Hematopoietic multipotent progenitor cell treated with erythropoietin and hydrocortisone succinate and interleukin-3 and kit ligand, for 8 days (in vitro differentiated cells): ENCODE measurements around the gene SPSB3.

Experiments used
- DNase-seq: peaks from one replicate; pipeline ENCODE4 v3.0.0-alpha.2; 2015

The SPSB3 gene

DNA sequence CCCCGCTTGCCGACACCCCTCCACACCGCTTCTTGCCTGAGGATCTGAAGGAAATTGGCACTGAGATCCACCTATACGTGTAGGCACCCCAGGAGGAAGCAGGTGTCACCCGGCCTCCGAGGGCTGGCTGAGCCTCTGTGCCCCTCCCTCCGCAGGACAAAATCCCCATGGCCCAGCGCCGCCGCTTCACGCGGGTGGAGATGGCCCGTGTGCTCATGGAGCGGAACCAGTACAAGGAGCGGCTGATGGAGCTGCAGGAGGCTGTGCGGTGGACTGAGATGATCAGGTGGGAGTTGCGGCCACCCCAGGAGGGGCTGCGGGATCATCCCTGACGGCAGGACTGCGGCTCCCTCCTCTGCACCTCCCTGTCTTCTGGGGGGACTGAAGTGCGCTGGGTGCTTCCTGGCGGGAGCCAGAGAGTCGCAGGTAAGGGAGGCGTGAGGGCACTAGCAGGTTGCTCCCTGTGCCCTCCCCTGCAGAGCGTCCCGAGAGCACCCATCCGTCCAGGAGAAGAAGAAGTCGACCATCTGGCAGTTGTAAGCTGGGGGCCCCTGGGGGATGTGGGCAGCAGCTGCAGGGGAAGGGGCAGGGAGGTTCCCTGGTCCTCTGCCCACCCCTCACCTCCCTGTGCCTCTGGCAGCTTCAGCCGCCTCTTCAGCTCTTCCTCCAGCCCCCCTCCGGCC, 20.0 kb downstream of the SPSB3 start:
- DNase-seq = no peak

DNA sequence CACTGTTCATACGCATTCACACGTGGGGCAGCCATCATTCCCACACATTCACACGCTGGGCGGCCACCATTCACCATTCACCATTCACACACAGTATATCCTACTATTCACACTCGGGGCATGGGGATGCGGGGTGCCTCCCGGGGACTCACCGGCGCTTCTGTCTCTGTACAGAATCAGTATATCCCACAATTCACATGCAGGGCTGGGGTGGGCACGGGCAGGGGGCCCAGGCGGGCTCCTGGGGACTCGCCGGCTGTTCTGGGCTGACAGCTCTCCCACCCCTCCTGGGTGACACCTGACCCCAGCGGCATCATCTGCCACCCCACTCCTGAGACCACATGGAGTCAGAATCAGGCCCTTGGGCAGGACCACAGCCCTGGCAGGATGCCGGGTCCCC, 20.6 kb downstream of the SPSB3 start:
- DNase-seq = no peak

DNA sequence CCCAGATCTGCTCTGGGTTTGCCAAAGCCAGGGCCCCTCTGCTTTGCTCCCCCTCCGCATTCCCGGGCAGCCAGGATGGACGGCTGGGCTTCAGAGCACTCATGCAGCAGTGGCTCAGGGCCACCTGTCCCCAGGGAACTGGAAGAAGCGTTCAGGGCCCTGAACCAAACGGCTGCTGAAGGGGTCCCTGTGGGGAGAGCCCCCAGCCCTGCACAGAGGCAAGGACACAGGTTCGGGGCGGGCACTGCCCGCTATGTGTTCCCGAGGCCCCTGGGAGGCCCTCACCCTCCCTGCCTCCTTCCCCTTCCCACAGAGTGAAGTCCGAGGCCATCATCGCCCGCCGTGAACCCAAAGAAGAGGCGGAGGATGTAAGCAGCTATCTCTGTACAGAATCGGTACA, 21.5 kb downstream of the SPSB3 start:
- DNase-seq = no peak

DNA sequence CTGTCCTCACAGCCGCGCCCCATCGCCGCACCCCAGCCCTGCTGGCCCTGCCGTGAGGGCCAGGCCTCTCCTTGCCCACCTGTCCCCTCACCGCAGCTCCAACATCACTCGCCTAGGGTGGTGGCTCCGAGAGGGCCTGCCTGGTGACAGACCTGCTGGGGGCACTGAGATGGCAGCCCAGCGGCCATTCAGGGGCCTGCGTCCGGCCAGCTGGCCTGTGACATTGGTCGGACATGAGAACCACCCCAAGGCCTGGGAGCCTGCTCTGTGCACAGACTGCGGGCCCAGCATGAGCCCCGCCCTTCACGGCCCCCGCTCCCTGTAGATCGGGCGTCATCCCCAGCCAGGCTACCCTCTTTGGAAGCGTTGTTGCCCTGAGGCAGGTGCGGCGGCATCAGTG, 22.9 kb downstream of the SPSB3 start:
- DNase-seq = no peak

DNA sequence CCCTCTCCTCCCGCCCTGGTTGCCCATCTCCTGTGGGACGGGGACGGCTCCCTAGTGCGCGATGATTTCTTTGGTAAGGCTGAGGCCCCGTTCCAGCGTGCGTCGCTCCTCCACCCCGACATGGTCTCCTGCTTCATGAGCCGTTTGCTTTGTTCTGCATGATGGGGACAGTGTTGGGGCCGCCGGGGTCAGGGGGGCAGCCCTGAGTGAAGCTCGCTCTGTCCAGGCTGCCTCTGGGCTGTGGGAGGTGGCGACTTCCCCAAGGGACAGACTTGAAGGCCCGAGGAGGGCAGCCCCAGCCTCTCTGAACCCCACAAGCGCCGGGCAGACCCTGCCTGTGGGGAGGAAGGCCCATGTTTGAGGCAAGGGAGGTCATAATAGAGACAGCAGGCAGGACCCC, 23.4 kb downstream of the SPSB3 start:
- DNase-seq = no peak

DNA sequence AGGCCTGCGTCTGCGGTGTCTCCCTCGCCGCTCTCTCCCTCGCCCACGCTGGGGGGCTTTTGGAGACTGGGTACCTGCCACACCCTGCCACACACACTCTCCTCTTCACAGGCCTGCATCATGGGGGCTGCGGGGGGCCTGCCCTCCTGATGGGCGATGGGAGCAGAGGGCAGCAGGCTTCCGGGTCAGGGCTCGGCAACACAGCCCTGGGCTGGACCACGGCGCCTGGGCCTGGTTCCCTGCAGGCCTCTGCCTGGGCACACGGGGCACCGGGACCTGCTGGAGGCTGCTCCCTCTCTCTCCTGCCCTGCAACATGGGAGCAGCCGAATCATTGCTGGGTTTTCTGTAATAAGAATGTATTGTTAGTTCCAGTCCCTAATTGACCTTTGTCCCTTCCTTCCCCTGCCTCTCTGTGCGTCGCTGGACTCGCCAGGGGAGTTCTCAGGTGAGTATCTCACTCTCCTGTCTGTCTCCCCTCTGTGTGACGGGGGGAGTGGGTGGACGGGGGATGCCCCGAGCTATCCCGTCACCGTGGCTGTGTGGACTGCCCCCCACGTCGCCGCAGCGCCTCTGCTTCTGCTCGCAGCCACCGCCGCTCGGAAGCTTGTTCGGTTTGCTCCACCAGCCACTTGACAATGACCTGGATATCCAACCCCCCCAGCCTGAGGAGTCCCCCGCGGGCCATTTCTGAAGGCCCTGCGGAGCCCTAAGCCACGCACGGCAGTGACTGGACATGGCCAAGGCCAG, 24.5 kb downstream of the SPSB3 start:
- no peak for DNase-seq

DNA sequence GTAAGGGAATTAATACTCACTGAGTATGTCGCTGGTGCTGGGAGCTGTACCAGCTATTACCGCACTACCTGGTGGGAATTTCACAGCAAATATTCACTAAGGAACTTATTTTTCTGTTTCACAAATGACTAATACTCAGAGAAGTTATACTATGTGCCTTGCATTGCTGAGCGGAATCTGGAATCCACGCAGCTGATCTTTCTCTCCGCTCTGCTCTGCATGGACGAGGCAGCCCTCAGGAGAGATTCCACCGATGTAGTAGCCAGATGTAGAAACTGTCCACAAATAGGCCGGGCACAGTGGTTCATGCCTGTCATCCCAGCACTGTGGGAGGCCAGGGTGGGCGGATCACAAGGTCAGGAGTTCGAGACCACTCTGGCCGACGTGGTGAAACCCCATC, 28.2 kb downstream of the SPSB3 start:
- DNase-seq = no peak

DNA sequence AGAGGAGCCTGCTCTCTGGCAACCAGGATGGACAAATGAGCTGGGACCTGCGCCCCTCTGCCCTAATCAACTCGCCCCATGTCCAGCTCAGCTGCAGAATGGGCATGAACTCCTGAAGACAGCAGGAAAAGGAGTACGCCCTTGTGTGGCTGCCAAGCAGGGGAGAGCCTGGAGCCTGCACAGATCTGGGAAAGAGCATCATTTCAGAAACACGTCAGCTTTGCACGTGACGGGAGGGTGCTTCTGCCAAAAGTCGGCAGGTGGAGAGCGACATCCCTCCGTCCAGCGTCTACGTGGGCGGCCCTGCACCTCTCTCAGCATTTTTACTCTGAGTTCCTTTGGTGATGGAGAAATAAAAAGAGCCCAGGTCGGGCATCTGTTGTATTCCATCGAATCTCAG, 29.5 kb downstream of the SPSB3 start:
- DNase-seq = no peak

DNA sequence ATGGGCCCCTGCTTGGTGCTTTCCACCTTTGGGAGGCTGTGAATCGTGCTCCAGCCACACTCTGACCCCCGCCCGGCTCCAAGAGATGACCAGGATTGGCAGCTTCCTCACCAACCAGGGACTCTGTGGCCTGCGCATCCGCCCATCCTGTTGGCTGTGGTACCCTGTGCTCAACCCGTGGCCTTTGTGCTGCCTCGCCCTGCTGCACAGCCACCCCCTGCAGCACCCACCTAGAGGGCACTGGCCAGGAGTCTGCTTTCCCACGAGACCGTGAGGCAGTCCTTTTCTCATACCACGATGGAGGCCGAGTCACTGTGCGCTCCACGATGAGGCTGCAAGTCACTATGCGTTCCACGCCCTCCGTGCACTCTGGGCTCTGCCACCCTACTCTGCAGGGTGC, 30.4 kb downstream of the SPSB3 start:
- no peak for DNase-seq

DNA sequence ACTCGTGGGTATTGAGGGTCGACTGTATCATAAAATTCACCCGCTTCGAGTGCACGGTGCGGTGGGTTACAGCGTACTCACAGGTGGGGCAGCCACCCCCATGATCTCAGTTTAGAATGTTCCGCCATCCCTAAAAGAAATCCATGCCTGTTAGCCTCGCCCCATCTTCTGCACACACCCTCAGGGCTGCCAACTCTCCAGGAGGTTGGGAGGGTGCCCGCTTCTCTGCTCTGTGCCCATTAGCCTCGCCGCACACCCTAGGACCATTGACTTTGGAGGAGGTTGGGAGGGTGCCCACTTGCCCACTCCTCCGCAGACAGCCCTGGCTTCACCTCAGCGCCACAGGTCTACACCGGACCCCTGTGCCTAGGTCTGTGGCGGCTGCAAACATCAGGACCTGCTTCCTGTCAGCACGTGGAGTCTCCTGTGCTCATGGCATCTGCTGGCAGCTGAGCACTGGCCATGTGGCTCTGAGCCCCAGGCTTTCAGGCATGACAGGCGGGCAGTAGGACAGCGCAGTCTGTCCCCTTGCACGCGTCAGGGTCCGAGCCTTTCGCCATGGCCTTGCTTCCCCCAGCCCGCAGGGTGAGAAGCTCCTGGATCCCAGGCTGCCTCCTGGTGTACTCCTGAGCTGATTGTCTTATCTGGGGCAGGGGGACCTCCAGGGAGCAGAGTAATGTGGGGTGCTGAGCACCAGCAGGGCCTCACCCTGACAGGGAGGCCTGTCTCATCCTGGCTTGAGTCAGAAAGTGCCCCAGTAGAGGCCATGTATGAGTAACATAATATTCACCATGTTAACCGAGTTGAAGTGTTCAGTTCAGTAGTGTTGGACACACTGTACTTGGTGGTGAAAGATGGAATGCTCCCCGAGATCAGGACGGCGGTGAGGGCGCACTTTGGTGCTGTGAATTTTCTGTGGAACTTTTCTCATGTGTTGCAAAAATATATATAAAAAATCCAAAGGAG, 32.9 kb downstream of the SPSB3 start:
- DNase-seq = no peak

DNA sequence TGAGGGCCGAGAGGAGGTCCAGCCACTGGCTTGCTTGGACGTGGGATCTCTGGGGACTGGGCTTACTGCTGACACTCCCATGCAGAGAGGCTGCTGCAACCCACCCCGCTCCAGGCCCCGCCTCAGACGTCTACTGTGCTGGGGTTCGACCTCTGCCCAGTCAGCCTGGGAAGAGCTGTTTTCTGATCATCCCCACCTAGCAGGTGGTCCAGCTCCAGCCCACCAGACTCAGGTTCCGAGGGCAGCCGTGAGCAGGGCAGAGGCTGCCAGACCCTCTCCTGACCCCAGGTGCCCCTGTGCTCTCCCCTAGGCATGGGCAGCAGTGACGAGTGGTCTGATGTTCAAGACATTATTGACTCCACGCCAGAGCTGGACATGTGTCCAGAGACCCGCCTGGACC, 34.4 kb downstream of the SPSB3 start:
- DNase-seq = no peak

DNA sequence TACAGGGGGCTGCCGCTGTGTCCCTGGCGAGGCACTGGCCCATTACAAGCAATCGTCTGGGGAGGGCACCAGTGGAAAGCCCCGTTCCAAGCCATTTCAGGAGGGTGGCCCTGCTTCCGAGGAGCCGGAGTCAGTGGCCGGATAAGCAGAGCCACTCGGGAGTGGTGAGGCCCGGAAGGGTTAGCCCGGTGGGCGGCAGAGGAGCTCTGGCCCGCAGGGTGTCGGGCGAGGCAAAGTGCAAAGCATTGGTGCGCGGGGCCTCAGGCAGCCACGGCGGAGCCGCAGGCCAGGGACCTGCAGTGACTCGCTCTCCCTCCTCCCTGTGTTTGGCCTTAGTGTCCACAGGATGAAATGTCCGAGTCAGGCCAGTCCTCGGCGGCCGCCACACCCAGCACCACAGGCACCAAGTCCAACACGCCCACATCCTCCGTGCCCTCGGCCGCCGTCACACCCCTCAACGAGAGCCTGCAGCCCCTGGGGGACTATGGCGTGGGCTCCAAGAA, 35.6 kb downstream of the SPSB3 start:
- DNase-seq = no peak

DNA sequence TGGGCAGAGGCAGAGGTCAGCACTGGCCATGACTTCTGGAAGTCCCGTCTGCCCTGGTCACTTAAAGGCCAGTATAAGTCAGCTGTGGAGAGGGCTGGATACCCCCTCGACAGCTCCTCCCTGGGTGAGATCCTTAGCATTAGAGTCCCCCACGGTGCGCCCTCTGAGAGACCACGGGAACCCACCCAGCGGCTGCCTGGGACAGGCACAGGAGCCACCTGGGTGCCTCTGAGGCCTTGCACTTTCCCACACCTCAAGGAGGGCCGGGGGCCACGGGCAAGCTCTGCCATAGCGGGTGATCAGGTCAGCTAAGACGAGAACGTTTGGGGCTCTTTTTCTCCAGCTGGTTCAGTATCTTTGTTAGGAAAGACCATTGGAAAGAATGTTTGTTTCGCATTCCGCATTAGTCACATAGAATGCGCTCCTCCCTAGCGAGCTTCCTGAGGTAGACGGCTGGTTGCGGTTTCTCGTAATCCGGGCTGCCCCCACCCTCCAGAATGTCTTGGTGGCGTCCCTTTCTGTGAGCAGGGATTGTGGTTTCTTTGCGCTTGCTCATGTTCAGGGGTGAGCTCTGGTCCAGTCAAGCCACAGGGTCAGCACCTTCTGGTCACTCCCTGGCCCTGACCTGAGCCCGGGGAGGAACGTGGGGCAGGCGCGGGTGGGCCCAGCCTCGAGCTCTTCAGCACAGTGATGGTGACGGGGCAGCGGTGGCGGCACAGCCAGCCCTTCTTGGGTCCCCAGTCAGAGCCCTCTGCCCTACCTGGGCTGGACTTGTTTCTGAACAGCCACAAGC, 36.3 kb downstream of the SPSB3 start:
- DNase-seq = no peak

DNA sequence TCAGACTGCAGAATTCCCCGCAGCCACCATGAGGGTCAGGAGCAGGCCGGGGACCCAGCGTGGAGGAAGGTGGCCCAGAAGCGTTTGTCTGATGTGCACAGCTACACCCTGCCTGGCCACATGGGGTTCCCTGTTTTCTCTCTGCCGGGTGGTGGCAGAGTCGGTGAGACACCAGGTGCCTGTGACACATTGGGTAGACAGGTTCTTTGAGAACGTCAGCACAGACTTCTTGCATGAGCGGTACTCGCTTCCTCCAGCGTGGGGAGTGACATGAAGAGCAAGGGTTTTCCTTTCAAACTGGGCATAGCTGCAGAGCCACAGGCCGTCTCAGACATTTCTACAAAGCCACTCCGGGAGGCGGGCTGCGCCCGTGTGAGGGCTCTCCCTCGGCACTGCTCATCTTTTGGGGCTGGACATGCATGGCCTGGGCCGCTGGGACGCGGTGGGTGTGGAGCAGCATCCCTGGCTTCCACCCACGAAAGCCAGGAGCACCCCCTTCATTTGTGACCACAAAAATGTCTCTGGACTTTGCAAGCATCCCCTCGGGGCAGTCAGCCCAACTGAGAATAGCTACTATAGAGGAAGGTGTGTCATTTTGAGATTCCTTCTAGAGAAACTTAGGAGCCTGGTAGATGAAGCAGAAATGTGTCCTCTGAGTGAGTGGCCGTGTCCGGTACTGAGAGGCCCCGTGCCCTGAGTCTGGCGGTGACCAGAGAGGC, 37.0 kb downstream of the SPSB3 start:
- no peak for DNase-seq

DNA sequence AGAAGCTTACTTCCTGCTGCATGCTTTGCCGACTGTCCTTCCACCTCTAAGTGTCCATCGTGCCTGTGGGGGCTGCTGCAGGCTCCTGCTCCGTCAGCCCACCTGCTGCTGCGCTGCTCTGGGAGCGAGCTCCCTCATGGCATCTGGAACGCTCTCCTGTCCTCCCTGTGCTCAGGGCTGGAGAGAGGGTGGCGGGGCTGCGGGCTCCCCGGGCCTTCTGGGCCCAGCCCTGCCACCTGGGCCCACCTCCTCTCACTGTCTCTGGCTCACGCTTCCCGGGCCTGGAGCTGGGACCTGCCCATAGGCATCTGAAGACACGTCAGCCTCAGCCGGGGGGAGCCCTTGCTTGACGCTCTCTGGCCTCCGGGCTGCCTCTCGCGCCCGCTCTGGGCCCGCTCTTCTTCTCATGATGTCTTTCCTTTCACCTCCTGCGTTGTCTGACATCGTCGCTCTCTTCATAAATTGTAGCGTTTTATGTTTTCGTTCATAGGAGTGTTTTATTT, 38.0 kb downstream of the SPSB3 start:
- no peak for DNase-seq

DNA sequence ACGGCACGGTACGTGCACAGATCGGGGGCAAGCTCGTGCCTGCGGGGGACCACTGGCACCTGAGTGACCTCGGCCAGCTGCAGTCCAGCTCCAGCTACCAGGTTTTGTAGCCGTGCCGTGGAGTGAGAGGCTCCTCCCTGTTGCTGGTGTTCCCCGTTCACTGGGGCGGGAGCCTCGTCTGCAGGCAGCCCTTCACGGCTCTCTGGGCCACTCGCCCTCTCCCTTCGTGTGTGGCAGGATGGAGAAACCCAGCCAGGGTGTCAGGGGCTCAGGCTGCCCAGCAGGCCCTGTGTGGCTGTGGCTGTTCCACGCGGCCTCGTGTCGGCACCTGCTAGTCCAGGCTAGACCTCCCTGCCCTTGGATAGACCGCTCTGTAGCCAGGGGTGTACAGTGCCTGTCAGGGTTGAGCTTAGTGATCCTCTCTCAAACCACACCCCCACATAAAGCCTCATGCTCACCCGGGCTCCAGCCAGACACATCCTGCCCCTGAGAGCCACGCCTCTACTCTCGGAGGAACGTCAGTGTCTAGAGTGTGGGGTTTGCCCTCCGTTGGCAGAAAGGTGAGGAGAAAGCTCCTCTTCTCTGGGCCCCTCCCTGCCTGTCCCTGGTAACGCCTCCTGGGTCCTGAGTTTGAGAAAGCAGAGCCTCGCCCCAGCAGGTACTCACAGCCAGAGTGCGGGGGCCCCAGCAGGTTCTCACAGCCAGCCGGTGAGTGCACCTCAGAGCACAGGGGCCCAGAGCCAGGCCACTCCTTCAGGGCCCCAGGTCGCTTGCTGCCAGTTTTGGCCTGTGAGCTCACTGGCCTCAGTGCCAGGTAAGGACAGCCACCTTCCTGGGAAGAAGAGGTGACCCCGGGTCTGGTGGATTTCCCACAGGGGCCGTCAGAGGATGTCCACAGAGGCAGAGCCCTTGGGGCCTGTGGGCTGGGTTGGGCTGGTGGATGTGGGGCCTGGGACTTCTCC, 38.7 kb downstream of the SPSB3 start:
- no peak for DNase-seq

DNA sequence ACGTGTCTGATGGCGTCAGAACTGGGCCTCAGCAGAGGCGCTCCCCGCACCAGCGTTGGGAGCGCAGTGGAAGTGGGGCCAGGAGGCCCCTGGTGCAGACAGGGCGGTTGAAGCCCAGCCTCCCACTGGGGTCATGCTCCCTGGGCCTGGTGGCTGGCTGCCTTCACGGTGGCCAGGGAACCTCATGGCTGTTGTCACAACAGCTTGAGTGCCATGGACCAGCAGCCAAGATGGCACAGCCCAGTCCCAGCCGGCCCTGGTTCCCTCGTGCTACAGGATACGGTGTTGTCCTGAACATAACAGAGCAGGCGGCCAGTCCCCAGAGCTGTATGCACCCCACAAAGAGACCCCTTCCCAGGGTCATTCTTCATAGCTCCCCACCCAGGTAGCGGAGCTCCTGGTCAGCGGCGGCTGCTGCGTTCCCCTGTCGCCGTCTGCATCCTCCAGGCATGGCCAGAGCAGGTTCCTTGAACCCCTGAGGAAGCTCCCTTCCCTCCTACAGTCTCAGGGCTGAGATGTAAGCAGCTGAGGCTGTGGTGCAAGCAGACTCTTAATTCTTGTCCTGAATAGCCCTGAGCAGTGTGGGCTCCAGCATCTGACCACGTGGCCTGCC, 40.7 kb downstream of the SPSB3 start:
- no peak for DNase-seq

DNA sequence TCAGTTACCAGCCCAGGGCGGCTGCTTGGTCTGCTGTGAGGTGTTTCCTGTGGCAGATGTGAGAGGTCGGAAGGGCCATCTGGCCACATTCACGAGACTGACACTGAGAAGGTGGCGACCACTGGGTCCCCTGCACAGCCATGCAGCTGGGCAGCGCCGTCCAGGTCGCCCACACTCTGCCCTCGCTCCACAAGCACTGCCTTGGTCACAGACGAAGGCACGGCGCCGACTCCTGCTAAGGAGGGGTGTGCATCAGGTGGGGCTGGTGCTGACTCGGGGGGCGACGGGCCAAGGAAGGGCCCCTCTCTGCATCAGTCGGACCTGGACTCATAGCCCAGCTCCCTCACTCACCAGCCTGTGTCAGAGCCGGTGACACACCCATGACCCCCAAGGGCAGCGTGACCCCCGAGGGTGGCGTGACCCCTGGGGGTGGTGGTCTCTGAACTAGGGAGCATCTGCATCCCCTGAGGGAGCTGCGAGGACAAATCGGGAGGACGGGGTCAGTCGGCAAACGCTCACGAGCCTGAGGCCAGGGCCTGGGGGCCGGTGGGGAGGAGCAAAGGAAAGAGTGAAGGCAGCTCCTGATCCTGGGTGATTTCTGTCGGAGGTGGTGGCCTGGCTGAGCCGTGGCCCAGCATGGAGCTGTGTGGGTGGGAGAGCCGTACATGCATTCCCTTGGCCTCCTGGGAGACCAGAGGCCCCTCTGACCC, 41.4 kb downstream of the SPSB3 start:
- DNase-seq = no peak

DNA sequence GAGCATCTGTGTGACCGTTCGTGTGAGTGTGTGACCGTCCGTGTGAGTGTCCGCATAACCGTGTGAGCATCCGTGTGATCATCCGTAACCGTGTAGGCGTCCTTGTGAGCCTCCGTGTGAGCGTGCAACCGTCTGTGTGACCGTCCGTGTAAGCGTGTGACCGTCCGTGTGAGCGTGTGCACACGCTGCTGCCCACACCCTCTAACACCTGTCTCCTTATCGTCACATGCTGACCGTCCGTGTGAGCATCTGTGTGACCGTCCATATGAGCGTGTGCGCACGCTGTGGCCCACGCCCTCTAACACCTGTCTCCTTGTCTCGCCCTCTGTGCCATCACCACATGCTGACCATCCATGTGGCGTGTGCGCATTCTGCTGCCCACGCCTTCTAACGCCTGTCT, 42.1 kb downstream of the SPSB3 start:
- no peak for DNase-seq
